ENCODE measurements around the gene MID1.
A peak's percentile ranks its signal among the peaks of the same experiment; 100 is the strongest.

MID1 gene

GRCh38 chrX:10636337-10636736, 16.0 kb upstream of the MID1 start:
- H3K9ac ChIP-seq (ENCODE audit: low read depth, low read length) = no peak overlapping the region
- peaks cover 23% of the 10 kb centered on the region; the same call in 1 of the 2 replicates for H3K4me1 ChIP-seq (ENCODE audit: insufficient read depth, low read length)
- no peaks in the 10 kb centered on the region for H3K27me3 ChIP-seq (ENCODE audit: insufficient read depth, low read length)
- no peaks in the 10 kb centered on the region for H3K36me3 ChIP-seq (ENCODE audit: insufficient read depth, low read depth, low read length)
- no peaks in the 10 kb centered on the region for H3K9me3 ChIP-seq (ENCODE audit: insufficient read depth, low read depth, low read length)
- H3K27ac ChIP-seq (ENCODE audit: low read length) = no peak overlapping the region
- H3K4me3 ChIP-seq (ENCODE audit: low read length) = no peak overlapping the region

- H3K4me3 ChIP-seq (ENCODE audit: low read length) = no peak overlapping the region
- H3K9ac ChIP-seq (ENCODE audit: low read depth, low read length) = no peak overlapping the region
- H3K27me3 ChIP-seq (ENCODE audit: insufficient read depth, low read length) = no peaks in the 10 kb centered on the region
- H3K4me1 ChIP-seq (ENCODE audit: insufficient read depth, low read length) = peaks cover 23% of the 10 kb centered on the region; the same call in 1 of the 2 replicates
- H3K9me3 ChIP-seq (ENCODE audit: insufficient read depth, low read depth, low read length) = no peaks in the 10 kb centered on the region
- no peak overlapping the region for H3K27ac ChIP-seq (ENCODE audit: low read length)
- H3K36me3 ChIP-seq (ENCODE audit: insufficient read depth, low read depth, low read length) = no peaks in the 10 kb centered on the region
Observed at GRCh38 chrX:10634392-10635161, 14.2 kb upstream of the MID1 start.

GRCh38 chrX:10633722-10634121, 13.3 kb upstream of the MID1 start:
- Histone ChIP-seq H3K36me3 (ENCODE audit: insufficient read depth, low read depth, low read length) (no peaks in the 10 kb centered on the region), H3K27ac (ENCODE audit: low read length) (no peak overlapping the region), H3K27me3 (ENCODE audit: insufficient read depth, low read length) (no peaks in the 10 kb centered on the region), H3K4me3 (ENCODE audit: low read length) (no peak overlapping the region), H3K4me1 (ENCODE audit: insufficient read depth, low read length) (peaks cover 23% of the 10 kb centered on the region; the same call in 1 of the 2 replicates), H3K9me3 (ENCODE audit: insufficient read depth, low read depth, low read length) (no peaks in the 10 kb centered on the region), H3K9ac (ENCODE audit: low read depth, low read length) (no peak overlapping the region)

- Histone ChIP-seq H3K27me3 (ENCODE audit: insufficient read depth, low read length) (no peaks in the 10 kb centered on the region), H3K4me3 (ENCODE audit: low read length) (no peak overlapping the region), H3K9ac (ENCODE audit: low read depth, low read length) (no peak overlapping the region), H3K27ac (ENCODE audit: low read length) (no peak overlapping the region), H3K9me3 (ENCODE audit: insufficient read depth, low read depth, low read length) (no peaks in the 10 kb centered on the region), H3K4me1 (ENCODE audit: insufficient read depth, low read length) (peaks cover 23% of the 10 kb centered on the region; the same call in 1 of the 2 replicates), H3K36me3 (ENCODE audit: insufficient read depth, low read depth, low read length) (no peaks in the 10 kb centered on the region)
Observed at GRCh38 chrX:10631416-10632145, 11.2 kb upstream of the MID1 start.

GRCh38 chrX:10630320-10630719, 9.9 kb upstream of the MID1 start:
- H3K27me3 ChIP-seq (ENCODE audit: insufficient read depth, low read length) = no peaks in the 10 kb centered on the region
- no peak overlapping the region for H3K9ac ChIP-seq (ENCODE audit: low read depth, low read length)
- no peak overlapping the region for H3K27ac ChIP-seq (ENCODE audit: low read length)
- no peak overlapping the region for H3K4me3 ChIP-seq (ENCODE audit: low read length)
- H3K36me3 ChIP-seq (ENCODE audit: insufficient read depth, low read depth, low read length) = no peaks in the 10 kb centered on the region
- no peaks in the 10 kb centered on the region for H3K9me3 ChIP-seq (ENCODE audit: insufficient read depth, low read depth, low read length)
- H3K4me1 ChIP-seq (ENCODE audit: insufficient read depth, low read length) = peaks cover 14% of the 10 kb centered on the region; the same call in 1 of the 2 replicates

GRCh38 chrX:10629905-10630304, 9.5 kb upstream of the MID1 start:
- no peak overlapping the region for H3K27ac ChIP-seq (ENCODE audit: low read length)
- H3K4me3 ChIP-seq (ENCODE audit: low read length) = no peak overlapping the region
- H3K9me3 ChIP-seq (ENCODE audit: insufficient read depth, low read depth, low read length) = no peaks in the 10 kb centered on the region
- no peaks in the 10 kb centered on the region for H3K36me3 ChIP-seq (ENCODE audit: insufficient read depth, low read depth, low read length)
- no peaks in the 10 kb centered on the region for H3K27me3 ChIP-seq (ENCODE audit: insufficient read depth, low read length)
- peaks cover 11% of the 10 kb centered on the region; the same call in 1 of the 2 replicates for H3K4me1 ChIP-seq (ENCODE audit: insufficient read depth, low read length)
- H3K9ac ChIP-seq (ENCODE audit: low read depth, low read length) = no peak overlapping the region

GRCh38 chrX:10628906-10629305, 8.5 kb upstream of the MID1 start:
- Histone ChIP-seq H3K9me3 (ENCODE audit: insufficient read depth, low read depth, low read length) (no peaks in the 10 kb centered on the region), H3K27ac (ENCODE audit: low read length) (no peak overlapping the region), H3K36me3 (ENCODE audit: insufficient read depth, low read depth, low read length) (no peaks in the 10 kb centered on the region), H3K4me3 (ENCODE audit: low read length) (no peak overlapping the region), H3K27me3 (ENCODE audit: insufficient read depth, low read length) (no peaks in the 10 kb centered on the region), H3K9ac (ENCODE audit: low read depth, low read length) (no peak overlapping the region), H3K4me1 (ENCODE audit: insufficient read depth, low read length) (peaks cover 4% of the 10 kb centered on the region; the same call in 1 of the 2 replicates)

GRCh38 chrX:10622197-10622596, 1.8 kb upstream of the MID1 start:
- peaks cover 12% of the 10 kb centered on the region; the same call in 1 of the 2 replicates for H3K4me1 ChIP-seq (ENCODE audit: insufficient read depth, low read length)
- H3K4me3 ChIP-seq (ENCODE audit: low read length) = no peak overlapping the region
- H3K36me3 ChIP-seq (ENCODE audit: insufficient read depth, low read depth, low read length) = no peaks in the 10 kb centered on the region
- H3K27ac ChIP-seq (ENCODE audit: low read length) = no peak overlapping the region
- H3K9ac ChIP-seq (ENCODE audit: low read depth, low read length) = no peak overlapping the region
- H3K9me3 ChIP-seq (ENCODE audit: insufficient read depth, low read depth, low read length) = no peaks in the 10 kb centered on the region
- H3K27me3 ChIP-seq (ENCODE audit: insufficient read depth, low read length) = no peaks in the 10 kb centered on the region

- H3K4me3 ChIP-seq (ENCODE audit: low read length) = peak overlapping the region; percentile 90
- H3K36me3 ChIP-seq (ENCODE audit: insufficient read depth, low read depth, low read length) = no peaks in the 10 kb centered on the region
- H3K9me3 ChIP-seq (ENCODE audit: insufficient read depth, low read depth, low read length) = no peaks in the 10 kb centered on the region
- no peaks in the 10 kb centered on the region for H3K27me3 ChIP-seq (ENCODE audit: insufficient read depth, low read length)
- H3K27ac ChIP-seq (ENCODE audit: low read length) = no peak overlapping the region
- peak overlapping the region; percentile 71 for H3K9ac ChIP-seq (ENCODE audit: low read depth, low read length)
- H3K4me1 ChIP-seq (ENCODE audit: insufficient read depth, low read length) = peaks cover 25% of the 10 kb centered on the region; the same call in 1 of the 2 replicates
Observed at GRCh38 chrX:10619425-10620046, 849 bp downstream of the MID1 start.

GRCh38 chrX:10618961-10619360, 1.4 kb downstream of the MID1 start:
- H3K27me3 ChIP-seq (ENCODE audit: insufficient read depth, low read length) = no peaks in the 10 kb centered on the region
- no peaks in the 10 kb centered on the region for H3K36me3 ChIP-seq (ENCODE audit: insufficient read depth, low read depth, low read length)
- no peaks in the 10 kb centered on the region for H3K9me3 ChIP-seq (ENCODE audit: insufficient read depth, low read depth, low read length)
- peaks cover 31% of the 10 kb centered on the region; the same call in 1 of the 2 replicates for H3K4me1 ChIP-seq (ENCODE audit: insufficient read depth, low read length)
- no peak overlapping the region for H3K27ac ChIP-seq (ENCODE audit: low read length)
- H3K9ac ChIP-seq (ENCODE audit: low read depth, low read length) = peak overlapping the region; percentile 71
- H3K4me3 ChIP-seq (ENCODE audit: low read length) = peak overlapping the region; percentile 90

GRCh38 chrX:10617999-10618351, 2.4 kb downstream of the MID1 start:
- Histone ChIP-seq H3K9me3 (ENCODE audit: insufficient read depth, low read depth, low read length) (no peaks in the 10 kb centered on the region), H3K36me3 (ENCODE audit: insufficient read depth, low read depth, low read length) (no peaks in the 10 kb centered on the region), H3K27me3 (ENCODE audit: insufficient read depth, low read length) (no peaks in the 10 kb centered on the region), H3K4me3 (ENCODE audit: low read length) (peak overlapping the region; percentile 90), H3K9ac (ENCODE audit: low read depth, low read length) (peak overlapping the region; percentile 71; the same call in 1 of the 2 replicates), H3K4me1 (ENCODE audit: insufficient read depth, low read length) (peaks cover 37% of the 10 kb centered on the region; the same call in 1 of the 2 replicates), H3K27ac (ENCODE audit: low read length) (no peak overlapping the region)
